CD4-positive, alpha-beta T cell treated with Interleukin-15 for 4 hours (primary cell): ENCODE results near the gene TBCD.
"Not testable (repeated sequence)": the region's sequence is repeated elsewhere in the genome, so short reads cannot be mapped to it uniquely, and the experiment has no call there.

Source experiments
- DNase-seq: peaks from one replicate; pipeline ENCODE4 v3.0.0-alpha.2; 2020; ENCODE audit warnings: low spot score

Gene TBCD

GRCh38 chr17:82957961-82958561, 206.2 kb downstream of the TBCD start:
- no peak for DNase-seq

GRCh38 chr17:82959242-82959930, 207.5 kb downstream of the TBCD start:
- DNase-seq: no peak

GRCh38 chr17:82959990-82960418, 208.1 kb downstream of the TBCD start:
- no peak for DNase-seq

- no peak for DNase-seq
Observed at GRCh38 chr17:82960419-82961271, 208.8 kb downstream of the TBCD start.

GRCh38 chr17:82961366-82962162, 209.7 kb downstream of the TBCD start:
- no peak for DNase-seq

- DNase-seq: no peak
Observed at GRCh38 chr17:82962163-82962720, 210.4 kb downstream of the TBCD start.

GRCh38 chr17:82963104-82963950, 211.5 kb downstream of the TBCD start:
- peak; percentile 15 for DNase-seq

GRCh38 chr17:82964451-82964850, 212.6 kb downstream of the TBCD start:
- DNase-seq: not testable (repeated sequence)

GRCh38 chr17:82964851-82965341, 213.0 kb downstream of the TBCD start:
- no peak for DNase-seq

GRCh38 chr17:82965371-82965770, 213.5 kb downstream of the TBCD start:
- no peak for DNase-seq

GRCh38 chr17:82966415-82966814, 214.6 kb downstream of the TBCD start:
- no peak for DNase-seq

- DNase-seq: no peak
Observed at GRCh38 chr17:82967268-82968032, 215.6 kb downstream of the TBCD start.

GRCh38 chr17:82968033-82968841, 216.4 kb downstream of the TBCD start:
- not testable (repeated sequence) for DNase-seq

- no peak for DNase-seq
Observed at GRCh38 chr17:82970067-82970466, 218.2 kb downstream of the TBCD start.

GRCh38 chr17:82970818-82971590, 219.1 kb downstream of the TBCD start:
- no peak for DNase-seq

- DNase-seq: no peak
Observed at GRCh38 chr17:82972836-82973372, 221.0 kb downstream of the TBCD start.

GRCh38 chr17:82973456-82974135, 221.7 kb downstream of the TBCD start:
- no peak for DNase-seq
